Liver (tissue), 3 donors: ENCODE results near the gene CFAP57.

Experiments
- FOXA1 ChIP-seq: IDR thresholded peaks from 2 replicates; pipeline ENCODE4 v1.6.1; 2016; ENCODE audit warnings: antibody characterized with exemption
- HNF4A ChIP-seq, 2 donors: conservative IDR thresholded peaks; 2 replicates each; pipeline ENCODE4 v1.6.1; 2016; ENCODE audit warnings: antibody characterized with exemption in 2 of 2, mild to moderate bottlenecking in 2 of 2
- HNF4G ChIP-seq: IDR thresholded peaks from 2 replicates; pipeline ENCODE4 v1.6.1; 2016; ENCODE audit warnings: antibody characterized with exemption
- RAD21 ChIP-seq, 2 donors: IDR thresholded peaks; 2 replicates each; pipeline ENCODE4 v1.6.1; 2016; ENCODE audit warnings: antibody characterized with exemption in 2 of 2, mild to moderate bottlenecking in 2 of 2
- TAF1 ChIP-seq: conservative IDR thresholded peaks from 2 replicates; pipeline ENCODE4 v1.6.1; 2016; ENCODE audit warnings: antibody characterized with exemption, mild to moderate bottlenecking
- TF ChIP-seq, protein P1 (sequence below): fragments of 150-350 bp; IDR thresholded peaks from 2 replicates; pipeline ENCODE4 v1.5.1; 2017; ENCODE audit warnings: improper control_type of control experiment, low read depth, low read length; ENCODE audit not compliant: missing input control
- TF ChIP-seq, protein P2 (sequence below): IDR thresholded peaks from 2 replicates; pipeline ENCODE4 v1.6.1; 2016; ENCODE audit warnings: antibody characterized with exemption
- TF ChIP-seq, protein P3 (sequence below): IDR thresholded peaks from 2 replicates; pipeline ENCODE4 v1.6.1; 2016; ENCODE audit warnings: antibody characterized with exemption
- TF ChIP-seq, protein P4 (sequence below): IDR thresholded peaks from 2 replicates; pipeline ENCODE4 v1.6.1; 2016; ENCODE audit warnings: antibody characterized with exemption, mild to moderate bottlenecking
- donor health status: healthy.
- donor health status: healthy.

DNA sequence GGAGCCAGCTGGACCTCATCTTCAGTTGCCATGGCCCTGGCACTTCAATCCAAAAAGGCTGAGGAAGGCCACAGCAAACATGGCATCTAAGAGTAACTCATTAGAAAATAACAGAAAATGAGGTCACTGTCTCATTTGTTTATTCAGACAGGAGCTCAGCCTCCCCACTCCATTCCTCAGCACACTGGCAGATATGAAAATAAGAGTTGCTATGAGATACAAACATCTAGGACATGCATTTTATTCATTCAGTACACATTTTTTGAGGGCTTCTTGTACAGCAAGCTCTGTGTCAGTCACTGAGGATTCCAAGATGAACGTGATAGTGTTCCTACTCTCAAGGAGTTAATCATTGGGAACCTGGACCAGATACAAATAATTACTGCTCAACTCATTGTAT is 65.0 kb downstream of the CFAP57 start:
- TF ChIP-seq TAF1, result no peak
- TF ChIP-seq, protein P1, sequence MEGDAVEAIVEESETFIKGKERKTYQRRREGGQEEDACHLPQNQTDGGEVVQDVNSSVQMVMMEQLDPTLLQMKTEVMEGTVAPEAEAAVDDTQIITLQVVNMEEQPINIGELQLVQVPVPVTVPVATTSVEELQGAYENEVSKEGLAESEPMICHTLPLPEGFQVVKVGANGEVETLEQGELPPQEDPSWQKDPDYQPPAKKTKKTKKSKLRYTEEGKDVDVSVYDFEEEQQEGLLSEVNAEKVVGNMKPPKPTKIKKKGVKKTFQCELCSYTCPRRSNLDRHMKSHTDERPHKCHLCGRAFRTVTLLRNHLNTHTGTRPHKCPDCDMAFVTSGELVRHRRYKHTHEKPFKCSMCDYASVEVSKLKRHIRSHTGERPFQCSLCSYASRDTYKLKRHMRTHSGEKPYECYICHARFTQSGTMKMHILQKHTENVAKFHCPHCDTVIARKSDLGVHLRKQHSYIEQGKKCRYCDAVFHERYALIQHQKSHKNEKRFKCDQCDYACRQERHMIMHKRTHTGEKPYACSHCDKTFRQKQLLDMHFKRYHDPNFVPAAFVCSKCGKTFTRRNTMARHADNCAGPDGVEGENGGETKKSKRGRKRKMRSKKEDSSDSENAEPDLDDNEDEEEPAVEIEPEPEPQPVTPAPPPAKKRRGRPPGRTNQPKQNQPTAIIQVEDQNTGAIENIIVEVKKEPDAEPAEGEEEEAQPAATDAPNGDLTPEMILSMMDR, result no peak
- TF ChIP-seq, protein P2, sequence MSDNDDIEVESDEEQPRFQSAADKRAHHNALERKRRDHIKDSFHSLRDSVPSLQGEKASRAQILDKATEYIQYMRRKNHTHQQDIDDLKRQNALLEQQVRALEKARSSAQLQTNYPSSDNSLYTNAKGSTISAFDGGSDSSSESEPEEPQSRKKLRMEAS, result no peak
- no peak for TF ChIP-seq HNF4G
- TF ChIP-seq HNF4A (conservative IDR thresholded peaks at IDR 0.05), result no peak
- TF ChIP-seq, protein P3, sequence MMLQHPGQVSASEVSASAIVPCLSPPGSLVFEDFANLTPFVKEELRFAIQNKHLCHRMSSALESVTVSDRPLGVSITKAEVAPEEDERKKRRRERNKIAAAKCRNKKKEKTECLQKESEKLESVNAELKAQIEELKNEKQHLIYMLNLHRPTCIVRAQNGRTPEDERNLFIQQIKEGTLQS, result no peak
- TF ChIP-seq FOXA1, result no peak
- TF ChIP-seq RAD21 (IDR thresholded peaks at IDR 0.05), result no peak
- TF ChIP-seq, protein P4, sequence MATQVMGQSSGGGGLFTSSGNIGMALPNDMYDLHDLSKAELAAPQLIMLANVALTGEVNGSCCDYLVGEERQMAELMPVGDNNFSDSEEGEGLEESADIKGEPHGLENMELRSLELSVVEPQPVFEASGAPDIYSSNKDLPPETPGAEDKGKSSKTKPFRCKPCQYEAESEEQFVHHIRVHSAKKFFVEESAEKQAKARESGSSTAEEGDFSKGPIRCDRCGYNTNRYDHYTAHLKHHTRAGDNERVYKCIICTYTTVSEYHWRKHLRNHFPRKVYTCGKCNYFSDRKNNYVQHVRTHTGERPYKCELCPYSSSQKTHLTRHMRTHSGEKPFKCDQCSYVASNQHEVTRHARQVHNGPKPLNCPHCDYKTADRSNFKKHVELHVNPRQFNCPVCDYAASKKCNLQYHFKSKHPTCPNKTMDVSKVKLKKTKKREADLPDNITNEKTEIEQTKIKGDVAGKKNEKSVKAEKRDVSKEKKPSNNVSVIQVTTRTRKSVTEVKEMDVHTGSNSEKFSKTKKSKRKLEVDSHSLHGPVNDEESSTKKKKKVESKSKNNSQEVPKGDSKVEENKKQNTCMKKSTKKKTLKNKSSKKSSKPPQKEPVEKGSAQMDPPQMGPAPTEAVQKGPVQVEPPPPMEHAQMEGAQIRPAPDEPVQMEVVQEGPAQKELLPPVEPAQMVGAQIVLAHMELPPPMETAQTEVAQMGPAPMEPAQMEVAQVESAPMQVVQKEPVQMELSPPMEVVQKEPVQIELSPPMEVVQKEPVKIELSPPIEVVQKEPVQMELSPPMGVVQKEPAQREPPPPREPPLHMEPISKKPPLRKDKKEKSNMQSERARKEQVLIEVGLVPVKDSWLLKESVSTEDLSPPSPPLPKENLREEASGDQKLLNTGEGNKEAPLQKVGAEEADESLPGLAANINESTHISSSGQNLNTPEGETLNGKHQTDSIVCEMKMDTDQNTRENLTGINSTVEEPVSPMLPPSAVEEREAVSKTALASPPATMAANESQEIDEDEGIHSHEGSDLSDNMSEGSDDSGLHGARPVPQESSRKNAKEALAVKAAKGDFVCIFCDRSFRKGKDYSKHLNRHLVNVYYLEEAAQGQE, result no peak
